Measurements from ENCODE around the gene MAP4K5.

MAP4K5 gene

DNA sequence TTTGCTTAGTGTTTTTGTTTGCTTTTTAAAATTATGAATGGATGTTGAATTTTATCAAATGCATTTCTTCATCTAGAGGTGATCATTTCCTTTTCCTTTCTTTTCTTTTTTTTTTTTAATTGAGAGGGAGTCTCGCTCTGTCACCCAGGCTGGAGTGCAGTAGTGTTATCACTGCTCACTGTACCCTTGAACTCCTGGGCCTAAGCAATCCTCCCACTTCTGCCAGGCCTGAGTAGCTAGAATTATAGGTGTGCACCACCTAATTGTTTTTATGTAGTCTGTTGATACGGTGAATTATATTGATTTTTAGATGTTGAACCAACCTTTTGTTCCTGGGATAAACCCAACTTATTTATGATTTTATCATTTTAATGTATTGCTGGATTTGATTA lies 134.2 kb downstream of the MAP4K5 start:
- DNase-seq: no peak

DNA sequence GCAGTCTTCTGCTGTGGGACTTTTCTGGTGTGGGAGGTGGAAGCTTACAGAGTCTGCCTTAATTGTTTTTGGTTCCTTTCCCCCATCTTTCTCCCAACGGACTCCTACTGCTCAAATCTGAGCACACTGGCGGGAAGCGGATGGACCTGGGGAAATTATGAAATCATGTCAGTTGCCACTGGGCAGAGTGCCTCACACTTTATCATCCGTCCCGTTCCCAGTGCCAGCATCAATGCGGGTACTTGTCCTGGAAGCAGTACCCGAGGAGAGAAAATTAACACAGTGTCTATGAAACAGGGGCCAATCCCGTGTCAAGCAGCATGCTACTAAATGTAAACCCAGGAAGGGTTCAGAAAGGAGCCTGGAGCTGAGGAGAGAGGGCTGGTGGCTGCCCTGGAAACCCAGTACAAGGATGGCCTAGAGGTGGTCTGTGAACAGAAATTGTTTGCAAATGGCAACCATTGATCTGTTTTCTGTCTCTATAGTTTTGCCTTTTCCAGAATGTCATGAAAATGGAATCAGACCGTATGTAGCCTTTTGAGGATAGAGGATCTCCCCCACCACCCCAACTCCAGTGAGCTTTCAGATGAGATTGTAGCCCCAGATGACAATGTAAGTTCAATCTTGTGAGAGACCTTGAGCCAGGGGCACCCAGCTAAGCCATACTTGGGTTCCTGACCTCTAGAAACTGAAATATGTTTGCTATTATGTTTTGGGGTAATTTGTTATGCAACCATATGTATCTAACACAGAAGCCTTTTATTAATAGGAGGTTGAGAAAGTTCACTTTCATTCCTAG lies 134.8 kb downstream of the MAP4K5 start:
- DNase-seq: no peak

DNA sequence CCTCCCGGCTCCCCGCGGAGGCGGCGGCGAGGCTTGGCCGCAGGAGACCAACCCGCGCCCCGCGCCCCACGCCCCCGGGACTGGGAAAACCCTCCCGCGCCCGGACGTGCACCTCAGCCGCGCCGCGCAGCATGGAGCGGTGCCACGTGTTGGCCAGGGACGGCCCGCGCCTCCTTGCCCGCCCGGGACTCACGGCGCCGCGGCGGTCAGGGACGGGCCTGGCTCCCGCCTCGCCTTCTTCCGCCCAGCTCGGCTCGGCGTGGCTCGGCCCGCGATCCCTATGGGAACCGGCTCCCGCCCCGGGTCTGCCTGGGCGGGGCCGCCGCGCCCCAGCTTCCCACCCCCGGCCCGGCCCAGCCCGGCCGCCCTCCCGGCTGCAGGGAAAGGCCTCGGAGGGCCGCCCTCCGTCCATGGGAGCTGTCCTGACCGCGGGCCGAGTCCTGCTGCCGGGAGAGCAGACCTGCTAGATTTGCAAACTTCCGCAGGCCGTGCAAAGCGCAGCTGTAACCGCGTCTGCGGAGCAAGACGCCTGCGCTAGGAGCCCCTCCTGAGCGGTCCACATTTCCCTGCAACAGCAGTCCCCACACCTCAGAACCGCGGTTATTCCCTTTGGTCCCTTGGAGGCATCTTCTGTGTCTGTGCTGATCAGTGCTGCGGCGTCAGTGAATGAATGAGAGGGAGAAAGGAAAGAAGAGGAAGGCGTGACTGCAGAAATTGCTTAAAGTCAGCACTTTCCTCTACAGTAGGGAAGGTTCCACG lies 135.6 kb downstream of the MAP4K5 start, which contains the start of gene CDKL1:
TSS of gene CDKL1 (minus strand) at position 251 of the 759 bp plus-strand sequence. CDS start 1,013 bp downstream, outside the sequence.
- peak; percentile 46 for DNase-seq

DNA sequence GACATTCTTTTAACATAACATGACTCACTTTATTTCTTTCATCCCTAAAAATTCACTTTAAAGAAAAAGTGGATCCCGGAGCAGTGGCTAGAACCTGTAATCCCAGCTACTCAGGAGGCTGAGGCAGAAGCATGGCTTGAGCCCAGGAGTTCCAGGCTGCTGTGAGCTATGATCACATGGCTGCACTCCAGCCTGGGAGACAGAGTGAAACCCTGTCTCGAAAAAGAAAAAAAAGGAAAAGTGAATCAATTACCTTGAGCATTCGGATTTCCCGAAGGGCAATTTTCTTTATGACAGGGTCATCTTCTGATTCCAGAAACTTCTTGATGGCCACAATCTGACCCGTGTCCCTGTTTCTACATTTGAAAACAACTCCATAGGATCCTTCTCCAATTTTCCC lies 136.9 kb downstream of the MAP4K5 start:
- DNase-seq: no peak

DNA sequence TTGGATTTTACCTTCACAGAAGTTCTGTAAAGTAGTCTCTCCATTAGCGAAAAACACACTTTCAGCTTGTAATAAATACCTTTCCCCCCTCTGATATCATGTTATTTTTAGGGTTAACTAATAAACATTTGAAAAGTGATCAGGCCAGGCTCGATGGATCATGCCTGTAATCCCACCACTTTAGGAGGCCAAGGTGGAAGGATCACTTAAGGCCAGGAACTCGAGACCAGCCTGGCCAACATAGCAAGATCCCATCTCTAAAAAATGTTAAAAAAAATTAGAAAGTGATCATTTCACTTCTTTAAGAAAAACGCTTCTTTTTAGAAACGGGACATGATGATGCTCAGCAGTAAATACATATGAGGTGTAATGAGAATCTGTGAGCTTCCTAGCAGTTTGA lies 137.7 kb downstream of the MAP4K5 start:
- DNase-seq: no peak

DNA sequence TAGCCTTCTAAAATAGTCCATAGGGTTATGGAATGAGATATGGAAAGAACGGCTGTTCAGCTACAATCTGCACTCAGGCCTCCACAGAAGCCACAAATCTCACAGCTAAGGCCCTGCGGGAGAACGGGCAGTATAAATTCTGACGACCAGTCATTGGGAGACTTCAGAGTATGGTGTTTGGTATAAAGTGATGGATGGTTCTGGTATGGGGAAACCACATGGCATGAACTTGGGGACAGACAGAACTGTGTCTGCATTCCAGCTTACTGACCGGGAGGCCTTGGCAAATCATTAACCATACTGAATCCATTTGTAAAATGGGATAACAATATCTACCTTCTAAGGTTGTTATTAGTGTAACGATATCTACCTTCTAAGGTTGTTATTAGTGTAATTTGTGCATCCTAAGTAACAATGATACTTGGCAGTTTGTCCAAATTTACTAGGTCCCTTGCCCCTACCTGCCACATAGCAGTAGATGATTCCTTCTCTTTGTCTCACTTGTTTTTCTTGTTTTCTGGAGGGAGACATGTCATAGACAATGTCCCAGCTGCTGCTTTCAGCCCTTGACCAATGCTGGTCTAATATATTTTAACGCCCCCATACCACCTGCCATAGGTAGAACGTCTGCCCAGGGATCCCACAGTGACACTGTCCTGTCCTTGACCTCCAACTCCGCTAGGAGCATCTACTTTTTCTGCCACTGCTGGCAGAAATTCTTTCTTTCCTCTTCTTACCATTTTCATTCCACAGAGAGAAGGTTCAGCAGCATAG lies 142.5 kb downstream of the MAP4K5 start:
- no peak for DNase-seq

DNA sequence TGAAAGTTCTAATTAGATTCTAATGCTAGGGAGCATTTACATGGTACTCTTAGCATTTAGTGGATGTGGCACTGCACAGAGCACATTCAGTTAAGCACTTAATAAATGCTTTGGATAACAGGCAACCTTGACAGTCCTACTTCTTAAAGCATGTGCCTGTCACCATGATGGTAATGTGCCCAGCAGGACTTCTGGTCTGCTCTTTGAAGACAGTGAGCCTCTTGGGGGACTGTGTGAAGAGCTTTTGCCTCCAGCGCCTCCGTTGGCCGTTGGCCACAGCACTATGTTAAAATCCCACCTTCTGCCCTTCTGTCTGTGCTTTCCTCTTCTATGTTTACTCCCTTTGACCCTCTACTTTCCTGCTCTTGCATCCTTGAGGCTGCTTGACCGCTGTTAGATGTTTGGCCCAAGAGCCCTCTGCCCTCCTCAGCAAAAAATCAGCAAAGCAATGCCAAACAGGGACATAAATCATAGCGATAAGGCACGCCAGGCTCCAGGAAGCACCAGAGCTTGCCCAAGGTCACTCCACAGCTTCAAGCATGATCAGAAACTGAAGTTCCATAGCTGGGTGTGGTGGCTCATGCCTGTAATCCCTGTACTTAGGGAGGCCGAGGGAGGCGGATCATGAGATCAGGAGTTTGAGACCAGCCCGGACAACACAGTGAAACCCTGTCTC lies 144.0 kb downstream of the MAP4K5 start:
- no peak for DNase-seq

DNA sequence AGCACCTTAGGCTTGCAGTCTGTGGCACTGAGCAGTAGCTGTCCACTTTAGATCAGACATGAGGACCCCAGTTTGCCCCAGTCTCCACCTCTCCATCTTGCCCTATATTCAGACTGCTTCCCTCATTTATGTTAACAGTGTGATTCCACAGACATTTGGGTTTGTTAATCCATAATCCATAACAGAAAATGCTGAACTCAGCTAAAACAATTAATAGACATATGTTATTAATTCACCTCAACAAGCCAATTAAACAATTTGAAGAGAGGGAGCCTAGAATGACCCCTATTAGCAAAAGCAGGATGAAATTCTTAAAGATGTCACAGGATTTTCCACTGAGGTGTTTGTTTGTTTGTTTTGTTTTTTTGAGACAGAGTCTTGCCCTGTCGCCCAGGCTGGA lies 144.8 kb downstream of the MAP4K5 start:
- DNase-seq: no peak

DNA sequence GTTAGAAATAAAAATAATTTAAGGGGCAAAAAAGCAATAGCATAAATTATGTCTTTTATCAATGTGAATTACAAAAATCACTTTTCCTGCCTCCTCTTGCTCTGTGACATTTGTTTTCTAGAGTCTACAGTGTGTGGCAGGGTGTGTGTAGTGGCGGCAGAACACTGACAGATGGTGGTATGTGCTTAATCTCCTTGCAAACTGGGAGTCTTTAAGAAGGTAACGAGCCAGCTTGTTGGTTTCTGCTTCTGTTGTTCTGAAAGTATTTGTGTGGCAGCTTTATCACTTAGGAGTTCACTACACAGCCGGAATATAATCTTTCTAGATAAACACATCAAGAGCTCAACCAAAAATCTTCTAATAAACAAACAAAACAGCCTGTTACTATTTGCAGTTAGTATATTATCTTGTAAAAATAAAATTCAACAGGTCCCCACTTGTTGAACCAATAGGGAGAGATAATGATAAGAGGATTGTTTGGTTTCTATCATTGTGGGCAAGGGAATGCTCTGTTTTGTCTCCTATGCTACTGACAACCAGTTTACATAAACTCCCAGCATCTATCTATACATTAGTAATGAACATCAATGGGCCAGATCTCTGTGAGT lies 148.6 kb downstream of the MAP4K5 start:
- DNase-seq: no peak

DNA sequence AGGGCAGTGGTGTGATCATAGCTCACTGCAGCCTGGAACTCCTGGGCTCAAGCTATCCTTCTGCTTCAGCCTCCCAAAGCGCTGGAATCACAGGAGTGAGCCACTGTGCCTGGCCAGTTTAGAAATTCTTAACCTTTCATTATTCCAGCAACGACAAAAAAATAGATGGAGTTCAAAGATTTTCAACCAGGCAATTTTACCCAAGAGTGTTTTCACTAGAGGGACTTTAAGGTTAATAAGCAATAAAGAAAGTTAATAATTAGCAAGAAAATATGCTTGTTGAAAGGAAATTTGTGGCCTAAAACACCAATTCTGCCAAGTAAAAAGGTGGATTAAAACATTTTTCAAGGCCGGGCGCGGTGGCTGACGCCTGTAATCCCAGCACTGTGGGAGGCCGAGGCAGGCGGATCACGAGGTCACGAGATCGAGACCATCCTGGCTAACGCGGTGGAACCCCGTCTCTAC lies 150.5 kb downstream of the MAP4K5 start:
- DNase-seq: no peak

DNA sequence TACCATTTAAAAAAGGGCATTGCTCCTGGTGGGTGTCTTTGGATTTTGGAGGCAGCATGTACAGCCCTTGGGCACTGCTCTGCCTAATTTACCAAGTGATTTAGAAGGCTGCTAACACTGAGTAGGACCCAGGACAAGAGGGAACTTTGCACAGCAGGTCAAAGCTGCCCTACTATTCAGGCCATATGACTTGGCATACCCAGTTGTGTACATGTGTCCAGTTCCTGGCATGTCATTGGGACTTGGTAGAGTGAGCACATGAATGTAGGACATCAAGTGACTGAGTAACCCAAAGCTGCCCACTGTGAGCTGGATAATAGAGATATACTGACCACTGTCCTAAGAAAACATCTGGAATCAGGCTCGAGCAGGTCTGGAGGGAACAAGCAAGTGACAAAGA lies 151.4 kb downstream of the MAP4K5 start:
- DNase-seq: no peak

DNA sequence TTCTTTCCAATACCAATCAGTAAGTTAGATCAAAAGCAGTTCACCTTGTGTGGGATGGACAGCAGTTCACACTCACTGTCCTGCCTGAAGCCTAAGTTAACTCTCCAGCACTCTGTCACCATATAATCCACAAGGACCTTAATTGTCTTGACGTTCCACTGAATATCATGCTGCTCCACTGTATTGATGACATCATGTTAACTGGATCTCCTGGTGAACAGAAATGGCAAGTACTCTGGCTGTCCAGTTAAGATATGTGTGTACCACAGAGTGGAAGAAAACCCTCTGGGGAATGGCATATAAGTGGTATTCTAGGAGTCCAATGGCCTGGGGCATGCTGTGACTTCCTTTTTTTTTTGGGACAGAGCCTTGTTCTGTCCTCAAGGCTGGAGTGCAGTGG lies 151.9 kb downstream of the MAP4K5 start:
- DNase-seq: no peak

DNA sequence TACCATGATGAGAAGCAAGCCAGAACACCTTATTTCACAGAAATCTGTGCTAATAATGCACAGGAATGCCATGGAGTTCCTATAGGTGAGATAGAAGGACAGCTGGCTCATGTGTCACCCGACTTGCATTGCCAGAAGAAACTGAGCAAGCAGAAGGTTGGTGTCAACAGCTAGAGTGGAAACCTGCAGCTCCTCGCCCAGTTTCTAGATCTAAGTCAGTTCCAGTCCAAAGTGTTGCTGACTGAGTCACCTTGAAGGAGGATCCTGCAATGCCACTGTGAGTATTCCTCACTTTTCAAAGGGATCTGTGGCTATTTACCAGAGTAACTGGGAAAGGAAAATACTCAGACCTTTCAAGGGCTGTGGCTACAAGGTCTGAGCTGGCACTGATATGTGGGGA lies 152.8 kb downstream of the MAP4K5 start:
- DNase-seq: no peak

DNA sequence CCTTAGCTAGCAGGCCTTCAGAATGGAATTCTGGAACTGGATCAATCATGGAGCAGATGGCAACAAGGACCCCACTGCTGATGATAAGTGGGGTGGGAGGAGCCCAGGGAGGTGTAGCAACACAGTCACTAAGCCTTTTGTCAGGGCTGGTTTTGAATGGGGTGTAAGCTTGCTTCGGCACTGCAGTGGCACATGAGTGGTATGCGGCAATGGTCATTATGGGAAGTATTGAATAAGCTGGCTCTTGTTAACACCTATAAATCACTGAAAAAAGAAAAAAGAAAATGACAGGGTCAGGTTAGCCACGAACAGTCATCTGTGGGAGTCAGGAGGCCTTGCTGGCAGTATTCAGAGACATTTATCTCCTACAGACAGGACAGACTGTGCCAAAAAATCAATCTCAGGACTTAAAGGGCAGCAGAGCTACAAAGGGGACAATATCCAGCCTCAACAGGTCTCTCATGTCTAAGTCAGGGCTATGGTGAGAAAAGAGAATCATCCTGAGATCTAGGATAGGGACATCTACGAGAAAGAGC lies 154.8 kb downstream of the MAP4K5 start:
- no peak for DNase-seq

DNA sequence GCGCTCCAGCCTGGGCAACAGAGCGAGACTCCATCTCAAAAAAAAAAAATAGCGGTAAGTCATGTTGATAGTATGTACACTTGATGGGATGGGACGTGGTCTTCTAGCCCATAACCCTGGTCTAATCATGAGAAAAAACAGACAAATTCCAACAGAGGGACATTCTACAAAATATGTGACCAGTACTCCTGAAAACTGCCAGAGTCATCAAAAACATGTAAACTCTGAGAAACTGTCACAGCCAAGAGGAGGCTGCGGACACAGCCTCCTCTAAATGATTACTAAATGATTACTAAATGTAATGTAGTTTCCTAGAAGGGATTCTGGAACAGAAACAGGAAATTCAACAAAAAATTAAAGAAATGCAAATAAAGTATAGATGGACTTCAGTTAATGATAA lies 156.6 kb downstream of the MAP4K5 start:
- no peak for DNase-seq

DNA sequence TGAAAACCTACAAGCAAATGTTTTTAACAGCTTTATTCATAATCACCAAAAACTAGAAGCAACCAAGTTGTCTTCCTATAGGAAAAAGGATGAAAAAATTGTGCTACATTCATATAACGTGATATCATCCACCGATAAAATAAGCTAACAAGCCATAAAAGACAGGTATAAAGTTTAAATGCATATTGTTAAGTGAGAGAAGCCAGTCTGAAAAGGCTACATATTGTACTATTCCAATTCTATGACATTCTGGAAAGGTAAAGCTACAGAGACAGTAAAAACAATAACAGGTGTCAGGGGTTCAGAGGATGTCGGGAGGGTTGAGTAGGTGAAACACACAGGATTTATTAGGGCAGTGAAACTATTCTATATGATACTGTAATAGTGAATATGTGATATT lies 158.4 kb downstream of the MAP4K5 start:
- DNase-seq: no peak

DNA sequence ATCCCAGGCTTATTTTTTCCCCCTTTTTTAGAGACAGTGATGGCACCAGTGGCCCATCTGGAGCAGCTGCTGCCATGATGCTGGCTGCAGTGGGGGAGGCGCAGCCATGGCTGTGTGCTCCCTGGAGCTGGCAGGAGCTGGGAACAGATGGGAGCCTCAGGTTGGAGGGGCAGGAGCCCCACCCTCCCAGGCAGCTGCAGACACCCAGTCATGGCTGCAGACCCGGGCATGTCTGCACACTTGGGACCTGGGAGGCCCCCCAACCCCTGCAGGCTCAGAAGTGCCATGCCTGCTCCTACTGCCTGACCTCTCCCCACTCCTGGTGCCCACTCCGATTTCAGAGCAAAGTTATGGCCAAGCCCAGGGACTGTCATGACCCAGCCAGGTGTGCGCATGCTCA lies 160.8 kb downstream of the MAP4K5 start:
- DNase-seq: no peak
